Cardiac septum (tissue), 1 donor: ENCODE results near the gene NKD2. TPM values are rescaled to one million over a fixed set of nuclear protein-coding genes. Genes with fewer than 3 reads are reported as not detected.
"Not testable (repeated sequence)": the region's sequence is repeated elsewhere in the genome, so short reads cannot be mapped to it uniquely, and the experiment has no call there.

Experiments
- DNase-seq: peaks from one replicate; pipeline ENCODE4 v3.0.0-alpha.2; 2020; ENCODE audit warnings: low spot score
- intact Hi-C: fragments of 100-400 bp; cut with DNase I; formaldehyde crosslinking; loops from one replicate; pipeline ENCODE4 v1.14.0; 2022
- total RNA-seq: library from RNA; stranded (reverse); fragmentation: NEBNext Ultra II Directional; extraction: Animal tissue kit (Norgen Biotek cat#: 25700); gene quantifications from one replicate; pipeline ENCODE4 v1.2.1, GENCODE V29; 2021
- donor health status: DM: no; HTN: no; CAD: no.

Gene NKD2
- total RNA-seq, 1 donor from 2014 or later: 3.6 TPM

DNA sequence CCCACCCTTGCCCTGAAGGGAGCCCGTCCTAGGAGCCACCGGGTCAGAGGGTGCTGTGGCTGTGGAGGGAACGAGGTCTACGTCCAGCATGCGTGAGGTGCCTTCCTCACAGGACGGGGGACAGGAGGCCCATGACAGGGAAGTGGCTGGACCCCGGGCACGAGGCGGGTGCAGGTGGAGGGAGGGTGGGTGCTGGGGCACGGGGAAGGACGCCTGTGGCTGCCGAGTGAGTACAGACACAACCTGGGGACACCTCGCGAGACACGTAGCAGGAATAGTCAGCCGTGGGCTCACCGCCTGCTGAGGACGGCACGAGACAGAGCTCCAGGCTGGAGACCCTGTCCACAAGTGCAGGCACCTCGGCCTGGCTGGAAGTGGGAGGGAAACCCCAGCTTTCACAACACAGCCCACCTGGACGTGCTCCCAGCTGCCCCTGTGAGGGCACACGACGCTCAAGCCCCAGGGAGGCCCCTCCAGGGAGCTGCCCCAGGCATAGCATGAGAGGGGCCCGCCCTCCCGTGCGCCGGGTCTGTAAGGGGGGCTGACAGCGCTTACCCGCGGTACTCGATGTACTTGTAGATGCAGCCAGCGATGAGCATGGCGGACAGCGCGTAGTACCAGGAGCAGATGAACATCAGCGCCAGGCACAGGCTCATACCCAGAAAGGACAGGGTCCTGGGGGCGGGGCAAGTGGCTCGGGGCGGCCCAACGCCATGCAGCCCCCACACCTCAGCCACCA is 66.4 kb downstream of the NKD2 start:
- no peak for DNase-seq

DNA sequence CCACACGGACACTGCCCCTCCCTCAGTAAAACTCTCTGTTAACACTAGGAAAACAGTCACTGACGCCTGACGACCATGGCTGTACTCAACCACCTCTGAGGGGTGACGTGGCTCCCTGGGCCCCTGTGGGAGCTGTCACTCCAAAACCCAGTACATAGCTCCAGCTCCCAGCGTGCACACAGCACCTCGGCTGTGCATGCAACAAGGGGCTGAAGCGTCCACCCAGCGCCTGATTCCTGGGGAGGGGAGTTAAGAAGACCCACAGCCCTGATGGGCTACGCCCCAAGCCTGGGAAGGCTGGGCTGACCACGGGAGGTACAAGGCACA is 66.9 kb downstream of the NKD2 start:
- intact Hi-C loops: no loop called here
- DNase-seq: no peak

More for the DNA sequence above, 66.4 kb downstream of the NKD2 start:
- intact Hi-C loops: no loop called here

GRCh38 chr5:1075931-1076330 is 67.3 kb downstream of the NKD2 start:
- DNase-seq: no peak
- intact Hi-C loops: no loop called here

- intact Hi-C loops: no loop called here
- no peak for DNase-seq
These were observed 67.8 kb downstream of the NKD2 start for GRCh38 chr5:1076406-1076805.

DNA sequence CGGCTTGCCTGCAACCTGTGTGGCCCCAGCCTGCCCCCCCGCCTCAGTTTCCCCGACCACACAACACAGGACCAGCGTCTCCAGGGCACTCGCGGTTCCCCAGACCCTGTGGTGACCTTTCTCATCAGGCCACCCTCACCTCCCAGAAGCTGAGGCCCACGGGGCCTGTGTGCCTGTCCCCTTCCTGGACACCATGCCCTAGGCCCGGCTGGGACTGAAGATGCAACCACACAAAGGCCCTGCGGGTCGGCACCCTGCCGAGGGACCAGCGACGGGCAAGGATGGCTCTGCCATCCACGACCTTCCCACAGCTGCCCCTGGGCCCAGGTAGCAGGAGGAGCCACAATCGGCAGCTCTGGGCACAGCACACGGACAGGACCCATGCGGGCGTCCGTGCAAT is 68.4 kb downstream of the NKD2 start:
- intact Hi-C loops: no loop called here
- no peak for DNase-seq

DNA sequence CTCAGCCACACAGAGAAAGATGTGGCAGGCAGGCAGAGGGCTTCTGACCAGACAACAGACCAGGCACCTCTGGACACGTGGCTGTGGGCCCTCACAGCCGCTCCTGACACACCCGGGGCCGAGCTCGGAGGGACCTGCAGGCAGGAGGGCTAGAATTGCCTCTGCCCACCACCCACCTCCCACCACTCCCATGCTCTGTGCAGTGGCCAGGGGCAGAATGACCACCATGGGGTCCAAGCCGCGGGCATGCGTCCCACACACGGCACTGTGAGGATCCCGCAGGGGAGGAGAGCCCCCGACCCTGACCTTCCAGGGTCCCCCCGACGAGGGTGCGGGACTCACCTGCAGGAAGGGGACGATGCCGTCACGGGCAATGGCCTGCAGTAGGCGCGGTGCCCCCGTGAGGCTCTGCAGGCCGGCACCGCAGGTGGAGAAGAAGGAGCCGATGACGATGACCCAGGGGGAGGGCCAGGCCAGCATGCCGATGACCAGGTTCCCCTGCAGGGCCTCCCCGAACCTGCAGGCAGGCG is 69.0 kb downstream of the NKD2 start:
- intact Hi-C loops: no loop called here
- no peak for DNase-seq

- intact Hi-C loops: no loop called here
These were observed 69.6 kb downstream of the NKD2 start for GRCh38 chr5:1078206-1078605.

GRCh38 chr5:1078851-1079250 is 70.2 kb downstream of the NKD2 start:
- no peak for DNase-seq
- intact Hi-C loops: no loop called here

More at GRCh38 chr5:1078206-1078605, 69.6 kb downstream of the NKD2 start:
- no peak for DNase-seq

- intact Hi-C loops: no loop called here
- DNase-seq: no peak
These were observed 70.9 kb downstream of the NKD2 start for GRCh38 chr5:1079486-1079885.

GRCh38 chr5:1079961-1080360 is 71.4 kb downstream of the NKD2 start:
- intact Hi-C loops: no loop called here
- DNase-seq: no peak

GRCh38 chr5:1080432-1080831 is 71.8 kb downstream of the NKD2 start:
- DNase-seq: no peak
- intact Hi-C loops: no loop called here

DNA sequence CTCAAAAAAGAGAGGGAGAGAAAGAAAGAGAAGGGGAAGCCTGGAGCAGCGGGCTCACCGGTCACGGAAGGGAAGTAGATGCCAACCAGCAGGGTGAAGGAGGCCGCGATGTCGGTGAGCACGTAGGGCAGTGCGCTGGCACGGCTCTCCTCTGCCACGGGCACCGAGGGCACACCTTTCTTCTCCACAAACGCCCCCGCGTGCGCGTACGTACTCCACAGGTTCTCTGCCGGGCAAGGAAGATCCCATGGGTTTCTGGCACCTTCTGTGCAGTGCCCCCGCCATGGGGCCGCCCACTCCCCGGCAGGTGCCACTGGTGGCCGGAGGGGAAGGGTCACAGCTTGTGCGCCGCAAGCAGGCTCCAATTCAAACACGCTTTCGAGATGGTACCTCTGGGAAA is 72.9 kb downstream of the NKD2 start:
- no peak for DNase-seq
- intact Hi-C loops: no loop called here

- intact Hi-C loops, DNase-seq: not testable (repeated sequence)
These were observed 74.4 kb downstream of the NKD2 start for GRCh38 chr5:1083026-1083425.

DNA sequence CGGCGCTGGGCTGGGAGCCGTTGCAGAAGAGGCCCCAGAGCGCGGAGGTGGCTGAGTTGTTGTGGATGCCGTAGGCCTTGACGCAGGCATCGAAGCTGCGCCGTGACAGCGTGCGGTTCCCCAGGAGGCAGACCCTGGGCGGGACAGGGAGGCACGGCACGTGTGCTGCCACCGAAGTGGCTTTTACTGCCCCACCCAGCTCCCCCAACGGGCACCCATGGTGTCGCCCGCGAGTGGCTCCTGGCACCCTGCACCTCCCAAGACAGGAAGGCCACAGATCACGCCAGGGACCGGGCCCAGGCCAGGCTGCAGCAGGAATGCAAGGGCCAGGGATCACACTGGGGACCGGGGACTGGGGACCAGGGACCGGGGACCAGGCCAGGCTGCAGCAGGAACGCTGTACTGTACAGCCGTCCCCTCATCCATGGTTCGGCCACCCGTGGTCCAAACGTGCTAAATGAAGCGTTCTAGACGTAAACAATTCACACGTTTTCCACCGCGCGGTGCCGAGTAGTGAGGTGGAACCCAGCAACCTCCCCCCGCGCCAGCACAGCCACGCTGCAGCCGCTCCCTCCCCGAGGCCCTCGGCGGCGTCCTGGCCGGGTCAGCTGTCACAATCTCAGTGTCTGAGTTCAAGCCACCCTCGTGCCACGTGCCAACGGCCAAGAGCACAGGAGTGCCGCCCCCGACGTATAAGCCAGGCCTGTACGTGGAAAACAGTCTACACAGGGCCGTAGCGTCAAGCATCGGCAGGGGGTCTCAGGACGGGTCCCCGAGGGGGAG is 75.4 kb downstream of the NKD2 start:
- DNase-seq: no peak
- intact Hi-C loops: no loop called here

- no peak for DNase-seq
- intact Hi-C loops: no loop called here
These were observed 76.8 kb downstream of the NKD2 start for GRCh38 chr5:1085391-1085790.

GRCh38 chr5:1086137-1086536 is 77.5 kb downstream of the NKD2 start:
- no peak for DNase-seq

DNA sequence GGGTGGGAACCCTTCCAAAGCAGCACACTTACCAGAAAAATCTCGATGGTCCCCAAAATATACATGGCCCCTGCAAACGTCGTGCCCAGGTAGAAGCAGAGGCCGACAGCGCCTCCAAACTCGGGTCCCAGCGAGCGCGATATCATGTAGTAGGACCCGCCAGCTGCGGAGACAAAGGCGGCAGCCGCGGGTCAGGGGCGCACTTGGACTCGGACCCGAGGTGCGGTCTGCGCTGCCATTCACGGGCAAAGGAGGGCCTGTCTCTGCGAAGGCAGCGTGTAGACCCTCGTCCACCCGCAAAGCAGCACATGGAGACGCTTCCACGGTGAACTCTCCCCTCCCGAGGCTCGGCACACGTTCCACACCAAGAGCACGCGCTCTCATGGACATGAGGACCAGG is 78.3 kb downstream of the NKD2 start:
- intact Hi-C loops: no loop called here
- no peak for DNase-seq

More at GRCh38 chr5:1086137-1086536, 77.5 kb downstream of the NKD2 start:
- intact Hi-C loops: no loop called here

DNA sequence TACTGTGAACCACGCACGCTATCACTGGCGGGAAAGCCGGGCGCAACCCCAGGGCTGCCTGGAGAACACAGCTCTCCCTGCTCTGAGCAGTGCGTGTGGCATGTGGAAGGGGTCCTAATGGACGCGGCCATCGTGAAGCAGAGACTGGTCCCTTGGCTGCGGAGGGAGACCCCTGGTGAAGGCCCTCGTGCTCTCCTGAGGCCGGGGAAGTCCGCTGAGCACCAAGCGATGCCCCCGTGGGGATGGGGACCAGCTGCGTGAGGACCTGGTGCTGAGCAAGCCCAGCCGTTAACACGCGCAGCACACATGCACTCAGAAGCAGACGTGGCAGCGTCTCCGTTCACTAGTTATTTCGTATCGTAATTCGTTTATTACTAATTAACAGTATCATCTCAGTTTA is 78.8 kb downstream of the NKD2 start:
- intact Hi-C loops: no loop called here

GRCh38 chr5:1088031-1088430 is 79.4 kb downstream of the NKD2 start:
- intact Hi-C loops: no loop called here
- no peak for DNase-seq

More for the DNA sequence above, 78.8 kb downstream of the NKD2 start:
- no peak for DNase-seq
